Ramos (cell line): ENCODE data around the gene PLCH1.
"Not testable (repeated sequence)": the region's sequence is repeated elsewhere in the genome, so short reads cannot be mapped to it uniquely, and the experiment has no call there.

ENCODE experiments used
- in situ Hi-C: fragments of 300-500 bp; cut with MboI; formaldehyde crosslinking; loops from one replicate; pipeline ENCODE4 v1.14.3; 2022; ENCODE audit warnings: low sequenced_read_pairs; ENCODE audit not compliant: unreplicated experiment

The PLCH1 gene

DNA sequence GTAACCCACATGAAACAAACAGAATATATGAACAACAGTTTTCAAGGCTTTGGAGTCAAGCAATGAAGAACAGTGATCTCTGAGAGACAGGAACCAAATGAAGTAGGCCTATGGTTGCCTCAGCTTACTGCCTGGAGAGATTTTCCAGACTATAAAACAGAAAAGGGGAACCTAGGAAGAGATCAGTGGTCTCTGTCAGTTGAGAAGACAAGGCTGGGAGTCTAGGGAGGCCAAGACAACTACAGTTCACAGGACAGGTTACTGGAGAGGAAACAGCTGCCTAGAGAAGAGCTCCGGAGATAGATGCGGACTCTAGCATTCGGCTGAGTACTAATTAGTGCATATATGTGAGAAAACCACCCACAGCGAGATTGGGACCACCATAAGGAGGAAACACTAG, 87.7 kb downstream of the PLCH1 start:
- in situ Hi-C loops: no loop called here

DNA sequence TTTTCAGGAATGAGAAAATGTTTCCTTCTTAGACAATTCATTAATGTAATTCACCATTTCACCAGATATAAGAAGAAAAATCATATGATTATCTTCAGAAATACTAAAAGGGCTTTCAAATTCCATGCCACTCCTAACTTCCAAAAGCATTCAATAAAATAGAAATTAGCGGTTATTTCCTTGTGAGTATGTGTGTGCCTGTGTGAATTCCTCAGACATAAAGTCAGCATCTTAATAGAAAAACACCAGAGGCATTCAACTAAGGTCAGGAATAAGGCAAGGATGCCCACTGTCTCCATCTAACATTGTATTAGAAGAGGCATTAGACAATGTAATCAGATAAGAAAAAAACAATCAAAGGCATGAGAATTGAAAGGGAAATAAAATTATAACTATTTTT, 88.4 kb downstream of the PLCH1 start:
- in situ Hi-C loops: no loop called here

DNA sequence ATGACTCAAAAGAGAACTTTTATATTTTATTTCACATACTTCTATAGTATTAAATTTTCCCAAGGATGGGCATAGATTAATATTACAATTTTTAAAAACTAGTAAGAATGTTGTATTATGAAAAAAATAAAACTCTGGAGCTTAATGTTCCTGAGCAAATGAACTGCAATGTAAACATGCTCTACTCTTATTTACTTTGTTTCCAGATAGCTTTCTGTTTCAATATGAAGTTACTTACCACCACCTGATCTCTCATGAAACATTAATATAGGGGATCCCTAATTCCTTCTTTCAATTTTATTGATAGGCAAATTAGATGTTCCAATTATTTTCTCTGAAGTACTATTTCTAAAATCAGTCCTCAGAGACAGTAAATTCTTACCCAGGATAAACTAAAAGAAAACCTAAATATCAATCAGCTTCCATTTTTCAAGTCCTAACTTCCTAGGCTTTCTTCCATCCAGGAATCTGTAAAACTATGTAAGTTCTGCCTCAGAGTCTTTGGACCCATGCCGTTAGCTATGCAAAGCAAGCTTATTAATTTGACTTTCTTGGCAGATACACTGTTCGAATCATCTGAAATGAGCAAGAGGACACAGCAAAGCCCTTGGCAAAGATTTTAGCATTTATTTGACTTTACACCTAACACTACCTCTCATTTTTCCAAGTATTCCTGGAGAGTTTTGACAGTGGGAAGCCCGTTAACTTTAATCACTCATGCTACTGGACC, 93.2 kb downstream of the PLCH1 start:
- in situ Hi-C loops: no loop called here

DNA sequence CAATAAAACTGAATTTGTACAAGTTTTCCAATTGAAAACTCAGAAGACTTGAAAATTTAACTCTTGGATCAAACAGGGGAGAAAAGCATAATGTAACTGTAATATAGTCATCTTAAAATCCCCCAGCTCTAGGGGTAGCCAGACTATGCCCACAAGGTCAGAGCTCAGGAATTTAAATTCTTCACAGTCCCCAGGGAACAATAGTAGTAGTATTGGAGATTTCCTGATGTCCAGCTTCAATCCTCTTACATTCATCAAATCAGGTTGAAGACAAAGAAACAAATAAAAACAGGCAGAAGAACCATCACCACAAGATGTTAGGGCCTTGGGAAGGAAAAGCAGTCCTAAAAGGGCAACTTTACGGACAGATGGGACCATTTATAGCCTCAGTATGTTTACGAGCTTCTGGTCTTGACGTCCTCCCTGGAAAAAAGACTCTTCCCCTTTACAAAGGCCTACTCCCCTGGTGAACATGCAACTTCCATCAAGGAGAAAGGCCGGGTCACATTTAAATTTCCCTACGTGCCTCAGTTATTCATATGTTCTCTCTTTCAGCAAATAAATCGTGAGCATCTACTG, 96.8 kb downstream of the PLCH1 start:
- in situ Hi-C loops: no loop called here

DNA sequence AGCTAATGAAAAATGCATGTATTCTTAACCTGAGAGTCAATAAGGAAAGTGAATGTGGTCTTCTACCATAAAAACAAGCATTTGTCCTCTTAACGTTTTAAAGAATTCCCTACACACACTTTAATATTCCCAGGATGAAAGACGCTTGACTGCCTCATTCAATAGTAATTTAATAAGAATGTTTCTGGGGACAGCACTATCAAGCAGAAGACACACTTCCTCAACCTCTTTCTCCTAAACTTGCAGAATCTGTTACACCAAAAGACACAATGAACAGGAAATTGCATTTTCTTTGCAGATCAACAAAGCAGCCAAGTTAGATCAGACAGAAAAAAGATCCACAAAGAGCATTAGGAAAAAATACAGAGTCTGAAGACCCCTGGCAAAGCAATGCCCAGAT, 97.7 kb downstream of the PLCH1 start:
- in situ Hi-C loops: no loop called here

DNA sequence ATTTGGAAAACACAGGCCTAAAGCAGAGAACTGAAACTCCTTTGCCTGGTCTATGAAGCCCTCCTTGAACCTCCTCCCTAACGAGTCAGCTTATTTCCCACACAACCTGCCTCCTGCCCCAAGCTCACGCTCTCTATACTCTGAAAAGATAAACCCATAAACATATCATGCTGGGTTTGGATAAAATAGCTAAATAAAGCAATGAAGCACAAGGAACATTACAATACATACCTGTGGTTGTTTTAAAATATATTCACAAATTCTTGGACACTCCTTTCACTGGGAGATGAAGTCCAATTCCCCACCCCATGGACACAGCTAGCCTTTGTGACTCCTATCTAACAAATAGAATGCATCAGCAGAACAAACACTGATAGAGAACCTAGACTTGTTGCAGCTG, 98.2 kb downstream of the PLCH1 start:
- in situ Hi-C loops: no loop called here

DNA sequence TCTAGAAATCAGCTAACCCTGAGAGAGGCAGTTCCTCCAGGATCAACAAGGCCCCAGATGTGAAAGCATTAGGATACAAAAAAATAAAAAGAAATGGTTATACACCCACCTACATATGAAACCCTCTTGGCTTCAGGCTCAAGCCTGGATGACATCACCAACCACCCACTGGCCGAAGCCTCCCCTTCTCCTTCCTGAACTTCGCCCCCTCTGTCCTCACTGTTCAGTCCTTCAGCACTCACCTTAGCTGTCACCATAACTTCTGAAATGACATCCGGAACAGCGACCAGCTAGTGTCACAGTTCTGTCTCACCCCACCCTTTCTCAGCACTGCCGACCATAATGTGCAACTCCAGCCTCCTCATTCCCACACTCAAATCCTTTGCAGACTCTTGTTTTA, 98.7 kb downstream of the PLCH1 start:
- in situ Hi-C loops: no loop called here

DNA sequence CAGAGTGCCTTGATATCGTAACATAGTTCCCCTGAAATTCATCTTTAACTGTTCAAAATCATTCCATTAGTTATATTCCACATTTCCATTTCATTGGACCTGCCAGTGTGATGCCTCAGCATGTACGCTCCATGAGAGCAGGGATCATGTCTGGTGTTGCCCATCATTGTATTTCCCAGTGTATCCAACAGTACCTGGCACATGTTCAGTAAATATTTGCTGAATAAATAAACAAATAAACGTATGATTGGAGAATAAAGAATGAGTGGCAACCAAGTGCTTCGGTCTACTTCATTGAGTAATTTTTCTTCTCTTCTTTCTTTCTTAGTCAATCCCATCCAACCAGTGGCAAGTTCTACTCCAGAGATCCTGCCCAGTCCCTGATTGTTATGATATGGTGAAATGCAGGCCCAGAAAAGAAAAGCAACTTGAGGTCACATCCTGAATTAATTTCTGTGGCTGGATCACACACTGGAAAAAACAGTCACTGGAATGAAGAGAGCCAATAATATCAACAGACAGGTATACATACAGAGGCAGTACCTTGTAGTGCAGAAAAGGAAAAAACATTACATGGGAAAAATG, 101.2 kb downstream of the PLCH1 start:
- in situ Hi-C loops: no loop called here

DNA sequence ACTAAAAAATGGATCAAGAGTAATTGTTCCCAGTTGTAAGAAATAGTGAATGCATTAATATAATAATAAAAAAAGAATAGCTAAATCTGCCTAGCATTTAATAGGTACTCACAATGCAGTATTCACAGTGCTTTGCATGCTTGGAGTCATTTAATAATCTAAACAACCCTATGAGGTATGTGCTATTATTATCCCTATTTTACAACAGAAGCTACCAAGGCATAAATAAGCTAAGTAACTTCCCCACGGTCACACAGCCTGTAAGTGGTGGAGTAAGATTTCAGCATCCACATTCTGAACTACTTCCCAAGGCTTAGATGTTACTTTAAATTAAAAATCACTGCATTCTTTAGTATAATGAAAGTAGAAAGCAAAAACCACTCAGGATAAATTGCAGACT, 102.9 kb downstream of the PLCH1 start:
- in situ Hi-C loops: no loop called here

DNA sequence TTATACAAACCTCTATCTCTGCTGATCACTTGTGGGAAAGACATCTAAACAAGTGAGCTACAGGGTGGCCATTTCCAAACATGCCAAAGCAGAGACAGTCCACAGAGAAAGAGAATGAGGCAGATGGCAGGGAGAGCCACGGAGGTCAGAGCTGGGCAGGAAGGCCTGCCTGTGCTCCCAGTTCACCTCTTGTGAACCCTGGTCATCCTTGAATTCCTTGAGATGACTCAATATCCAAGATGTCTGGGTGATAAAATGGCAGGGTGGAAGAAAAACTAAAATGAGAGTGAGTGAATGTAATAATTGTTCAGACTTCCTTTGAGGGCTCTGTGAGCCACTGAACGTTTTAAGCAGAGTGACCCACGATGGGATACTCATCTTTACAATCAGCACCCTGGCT, 104.8 kb downstream of the PLCH1 start:
- in situ Hi-C loops: no loop called here

DNA sequence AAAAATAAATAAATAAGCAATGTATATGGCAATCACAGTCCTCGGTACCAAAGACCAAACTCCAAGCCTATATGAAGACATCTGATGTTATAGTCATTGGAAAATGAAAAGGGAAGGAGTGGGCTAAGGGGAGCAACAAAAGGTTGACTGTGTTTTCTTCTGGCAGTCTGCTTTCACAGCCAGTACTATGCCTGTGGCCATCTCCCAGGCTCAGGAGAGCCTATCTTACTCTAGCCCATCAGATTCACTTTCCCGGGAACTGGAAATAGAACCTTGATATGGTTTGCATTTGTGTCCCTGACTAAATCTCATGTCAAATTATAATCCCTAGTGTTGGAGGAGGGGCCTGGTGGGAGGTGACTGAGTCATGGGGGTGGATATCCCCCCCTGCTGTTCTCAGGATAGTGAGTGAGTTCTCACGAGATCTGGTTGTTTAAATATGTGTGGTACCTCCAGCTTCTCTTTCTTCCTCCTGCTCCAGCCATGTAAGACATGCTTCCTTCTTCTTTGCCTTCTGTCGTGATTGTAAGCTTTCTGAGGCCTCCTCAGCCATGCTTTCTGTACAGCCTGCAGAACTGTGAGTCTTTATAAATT, 105.3 kb downstream of the PLCH1 start:
- in situ Hi-C loops: no loop called here

DNA sequence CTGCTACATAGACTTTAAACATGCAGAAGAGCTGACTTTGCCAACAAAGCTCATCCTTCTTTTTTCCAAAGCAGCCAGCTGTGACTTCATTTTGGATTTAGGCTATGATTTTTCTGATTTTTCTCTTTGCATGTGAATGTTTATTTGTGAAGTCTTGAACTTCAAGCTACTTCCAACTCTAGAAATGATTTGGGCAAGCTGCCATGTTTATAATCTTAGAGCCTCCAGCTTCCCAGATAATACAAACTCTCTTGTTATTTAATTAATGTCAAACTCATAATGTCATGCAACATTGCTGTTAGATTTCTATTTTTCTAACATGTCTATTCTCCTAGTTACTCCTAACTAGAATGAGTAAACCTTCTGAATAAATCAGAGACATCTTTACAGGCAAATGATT, 106.4 kb downstream of the PLCH1 start:
- in situ Hi-C loops: not testable (repeated sequence)

DNA sequence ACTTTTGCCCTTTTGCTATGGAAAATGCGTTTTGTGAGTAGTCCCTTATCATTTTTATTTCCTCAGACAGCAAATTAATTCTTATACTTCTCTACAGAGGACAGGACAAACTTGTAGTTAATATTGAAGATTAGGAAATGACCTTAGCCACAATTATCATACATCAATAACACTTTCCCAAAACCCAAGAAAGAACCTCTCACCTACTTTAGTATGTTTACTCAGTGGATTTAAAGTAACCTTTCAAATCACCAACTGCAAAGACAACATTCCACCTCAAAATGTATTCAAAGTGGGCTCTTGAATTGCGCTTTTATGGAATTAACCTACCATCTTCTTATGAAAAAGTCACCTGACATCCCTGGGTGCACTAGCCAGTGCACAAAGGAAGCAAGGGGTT, 107.3 kb downstream of the PLCH1 start:
- in situ Hi-C loops: no loop called here

DNA sequence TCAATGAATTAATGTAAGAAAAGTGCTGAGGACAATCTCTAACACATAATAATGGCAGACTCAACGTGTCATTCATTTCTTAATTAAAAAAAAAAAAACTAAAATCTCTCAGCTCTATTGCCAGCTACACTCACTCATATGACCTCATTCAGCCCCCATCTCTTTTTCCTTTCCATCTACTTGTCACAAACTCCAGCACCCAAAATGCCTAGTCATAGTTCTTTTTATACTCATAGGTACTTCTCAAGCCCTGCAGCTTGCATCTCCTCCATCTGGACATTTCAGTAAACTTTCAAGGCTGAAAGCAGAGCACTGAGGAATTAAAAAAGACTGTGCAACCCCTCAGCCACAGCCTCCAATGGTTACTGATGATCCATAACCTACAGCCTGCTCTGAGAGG, 109.8 kb downstream of the PLCH1 start:
- in situ Hi-C loops: no loop called here

DNA sequence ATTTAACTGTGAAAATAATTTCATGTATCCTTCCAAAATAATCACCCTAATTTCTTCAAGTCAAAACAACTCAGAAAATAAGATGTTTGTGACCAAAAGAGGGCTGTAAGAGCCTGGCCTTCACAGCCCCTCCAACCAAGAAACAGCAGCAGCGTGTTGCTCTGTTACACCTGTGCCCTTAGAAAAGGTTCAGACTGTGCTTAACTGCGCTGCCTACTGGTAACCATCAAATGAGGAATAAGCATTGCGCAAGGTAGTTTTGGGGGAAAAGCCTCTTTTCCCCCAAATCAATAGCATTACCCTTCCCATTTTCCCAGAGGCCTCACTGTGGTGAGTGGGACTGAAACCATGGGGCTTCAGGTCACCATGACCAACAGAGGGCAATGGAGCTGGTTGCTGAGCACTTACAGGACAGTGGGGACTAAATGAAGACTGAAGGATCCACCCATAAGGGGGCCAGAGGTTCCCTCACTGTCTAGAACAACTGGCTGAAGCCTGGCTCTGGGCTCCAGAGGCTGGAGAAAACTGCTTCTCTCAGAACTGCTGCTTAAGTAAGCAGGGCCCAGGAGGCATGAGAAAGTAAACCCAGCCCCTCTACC, 110.7 kb downstream of the PLCH1 start:
- in situ Hi-C loops: no loop called here

DNA sequence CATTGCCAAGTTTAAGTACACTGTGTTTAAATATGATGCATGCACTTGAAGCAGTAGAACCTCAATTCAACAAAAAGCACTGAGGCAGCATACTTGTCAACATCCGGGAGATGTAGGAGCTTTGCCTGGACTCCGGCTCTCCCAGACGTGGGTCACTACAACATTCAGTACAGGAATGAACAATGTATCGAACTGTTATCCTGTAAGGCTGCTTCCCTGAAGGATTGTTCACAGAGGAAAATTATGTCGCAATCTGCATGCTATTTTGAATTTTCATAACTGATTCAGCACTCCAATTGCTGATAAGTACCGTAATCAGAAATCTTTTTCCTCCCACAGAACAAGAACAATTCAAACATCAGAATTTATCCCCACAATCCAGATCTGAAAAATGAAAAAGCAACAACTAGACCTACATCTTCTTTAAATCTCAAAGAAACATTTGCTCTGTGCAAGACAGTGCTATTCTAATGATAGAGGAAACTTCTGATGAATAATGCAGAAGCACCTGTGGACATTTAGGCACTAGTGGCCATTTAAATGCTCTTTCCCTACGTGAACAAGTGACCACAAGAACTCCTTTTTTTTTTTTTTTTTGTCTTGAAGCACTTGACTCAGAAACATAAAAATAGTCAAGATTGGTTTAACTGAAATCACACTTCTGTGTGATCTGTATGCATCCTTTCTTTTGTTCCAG, 113.4 kb downstream of the PLCH1 start:
- in situ Hi-C loops: no loop called here

DNA sequence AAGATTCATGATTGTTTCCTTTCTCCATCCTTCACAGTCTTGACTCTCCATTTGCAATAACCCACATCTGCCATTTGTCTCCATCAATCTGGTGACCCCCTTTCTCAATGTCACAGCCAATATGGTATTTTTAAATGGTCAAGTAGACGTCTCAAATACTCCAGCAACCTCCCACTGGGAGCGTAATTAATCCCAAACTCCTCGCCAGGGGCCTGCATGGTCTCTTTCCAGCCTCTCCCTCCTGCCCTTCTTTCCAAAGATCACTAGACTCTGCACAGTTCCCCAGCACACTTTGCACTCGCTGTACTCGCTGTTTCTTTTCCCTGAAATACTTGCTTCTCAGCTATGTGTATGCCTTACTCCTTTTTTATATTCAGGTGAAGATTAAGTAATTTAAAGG, 115.3 kb downstream of the PLCH1 start:
- in situ Hi-C loops: no loop called here

DNA sequence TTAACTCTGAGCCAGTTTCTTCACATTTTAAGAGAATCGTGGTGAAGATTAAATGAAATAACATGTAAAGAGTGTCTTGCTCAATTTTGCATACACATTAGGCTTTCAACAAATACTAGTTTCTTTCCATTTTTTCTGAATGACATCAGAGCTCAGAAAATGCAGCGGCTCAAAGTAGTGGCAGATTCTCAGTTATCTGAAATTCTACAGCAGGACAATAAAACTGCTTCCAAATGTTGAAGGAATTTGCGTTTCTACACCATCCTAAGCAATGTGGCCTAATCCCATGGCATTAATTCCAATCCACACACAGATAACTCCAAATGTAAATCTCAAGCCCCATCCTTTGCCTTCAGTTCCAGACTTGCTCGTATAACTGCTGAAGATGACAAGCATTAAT, 115.8 kb downstream of the PLCH1 start:
- in situ Hi-C loops: no loop called here

DNA sequence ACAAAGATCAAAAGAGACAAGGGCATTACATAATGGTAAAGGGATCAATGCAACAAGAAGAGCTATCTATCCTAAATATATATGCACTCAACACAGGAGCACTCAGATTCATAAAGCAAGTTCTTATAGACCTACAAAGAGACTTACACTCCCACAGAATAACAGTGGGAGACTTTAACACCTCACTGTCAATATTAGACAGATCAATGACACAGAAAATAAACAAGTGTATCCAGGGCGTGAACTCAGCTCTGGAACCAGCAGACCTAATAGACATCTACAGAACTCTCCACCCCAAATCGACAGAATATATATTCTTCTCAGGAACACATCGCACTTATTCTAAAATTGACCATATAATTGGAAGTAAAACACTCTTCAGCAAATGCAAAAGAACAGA, 122.2 kb downstream of the PLCH1 start:
- in situ Hi-C loops: not testable (repeated sequence)

DNA sequence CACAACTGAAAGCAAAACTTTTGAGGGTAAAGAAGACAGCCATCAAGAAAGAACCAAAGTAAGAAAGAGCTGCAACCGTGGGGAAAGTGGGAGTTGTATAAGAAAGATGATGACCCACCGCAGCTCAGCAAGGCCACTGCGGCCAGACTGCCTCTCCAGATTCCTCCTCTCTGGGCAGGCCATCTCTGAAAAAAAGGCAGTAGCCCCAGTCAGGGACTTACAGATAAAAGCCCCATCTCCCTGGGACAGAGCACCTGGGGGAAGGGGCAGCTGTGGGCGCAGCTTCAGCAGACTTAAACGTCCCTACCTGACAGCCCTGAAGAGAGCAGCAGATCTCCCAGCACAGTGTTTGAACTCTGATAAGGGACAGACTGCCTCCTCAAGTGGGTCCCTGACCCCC, 124.3 kb downstream of the PLCH1 start:
- in situ Hi-C loops: not testable (repeated sequence)
